GM20431 (cell line): ENCODE results near the gene TMEM18.

Experiments used
- in situ Hi-C: fragments of 300-500 bp; cut with MseI, MboI; formaldehyde crosslinking; loops from one replicate; pipeline ENCODE4 v1.15.0; 2020; ENCODE audit warnings: low sequenced_read_pairs; ENCODE audit not compliant: unreplicated experiment

The TMEM18 gene

GRCh38 chr2:677056-677958 is at the start of gene TMEM18:
TSS of gene TMEM18 (minus strand) at chr2:677406. CDS start at chr2:677345, 61 bp downstream.
- in situ Hi-C loops = no loop called here

- in situ Hi-C loops = no loop called here
Measured at GRCh38 chr2:726169-726568, 49.0 kb upstream of the TMEM18 start.

- in situ Hi-C loops = no loop called here
Measured at GRCh38 chr2:725468-725867, 48.3 kb upstream of the TMEM18 start.

- in situ Hi-C loops = loop anchor here (25.0 kb wide), 1 partner anchor 839 kb away; no protein-coding TSS in a partner anchor
Measured at GRCh38 chr2:723761-724160, 46.6 kb upstream of the TMEM18 start.

GRCh38 chr2:720842-721241 is 43.6 kb upstream of the TMEM18 start:
- in situ Hi-C loops = loop anchor here (25.0 kb wide), 1 partner anchor 841 kb away; no protein-coding TSS in a partner anchor

- in situ Hi-C loops = loop anchor here (25.0 kb wide), 1 partner anchor 843 kb away; no protein-coding TSS in a partner anchor
Measured at GRCh38 chr2:719734-720133, 42.5 kb upstream of the TMEM18 start.

- in situ Hi-C loops = loop anchor here (25.0 kb wide), 1 partner anchor 843 kb away; no protein-coding TSS in a partner anchor
Measured at GRCh38 chr2:719191-719590, 42.0 kb upstream of the TMEM18 start.

GRCh38 chr2:717661-718060 is 40.5 kb upstream of the TMEM18 start:
- in situ Hi-C loops = loop anchor here (25.0 kb wide), 1 partner anchor 845 kb away; no protein-coding TSS in a partner anchor

- in situ Hi-C loops = loop anchor here (25.0 kb wide), 1 partner anchor 846 kb away; no protein-coding TSS in a partner anchor
Measured at GRCh38 chr2:715854-716560, 38.8 kb upstream of the TMEM18 start.

GRCh38 chr2:715038-715437 is 37.8 kb upstream of the TMEM18 start:
- in situ Hi-C loops = loop anchor here (25.0 kb wide), 1 partner anchor 847 kb away; no protein-coding TSS in a partner anchor

- in situ Hi-C loops = loop anchor here (25.0 kb wide), 1 partner anchor 848 kb away; no protein-coding TSS in a partner anchor
Measured at GRCh38 chr2:714005-714741, 37.0 kb upstream of the TMEM18 start.

- in situ Hi-C loops = loop anchor here (25.0 kb wide), 1 partner anchor 851 kb away; no protein-coding TSS in a partner anchor
Measured at GRCh38 chr2:710867-711665, 33.9 kb upstream of the TMEM18 start.

GRCh38 chr2:709138-709765 is 32.0 kb upstream of the TMEM18 start:
- in situ Hi-C loops = loop anchor here (25.0 kb wide), 1 partner anchor 853 kb away; no protein-coding TSS in a partner anchor

- in situ Hi-C loops = loop anchor here (25.0 kb wide), 1 partner anchor 854 kb away; no protein-coding TSS in a partner anchor
Measured at GRCh38 chr2:708667-709066, 31.5 kb upstream of the TMEM18 start.

GRCh38 chr2:705971-706511 is 28.8 kb upstream of the TMEM18 start:
- in situ Hi-C loops = loop anchor here (25.0 kb wide), 1 partner anchor 856 kb away; no protein-coding TSS in a partner anchor

- in situ Hi-C loops = loop anchor here (25.0 kb wide), 1 partner anchor 860 kb away; no protein-coding TSS in a partner anchor
Measured at GRCh38 chr2:702765-703164, 25.6 kb upstream of the TMEM18 start.

- in situ Hi-C loops = no loop called here
Measured at GRCh38 chr2:696999-697627, 19.9 kb upstream of the TMEM18 start.

GRCh38 chr2:696463-696862 is 19.3 kb upstream of the TMEM18 start:
- in situ Hi-C loops = no loop called here
